WERI-Rb-1 (cell line): ENCODE results near the gene ALOX5.

Source experiments
- DNase-seq: peaks from one replicate; pipeline ENCODE4 v3.0.0-alpha.2; 2020
- H3K27ac ChIP-seq: fragments of 250-450 bp; sonication (Bioruptor Pico); 2 replicates; pipeline ENCODE4 v1.5.1; 2020; ENCODE audit warnings: mild to moderate bottlenecking, moderate library complexity
- H3K27me3 ChIP-seq: fragments of 250-450 bp; sonication (Bioruptor Pico); 2 replicates; pipeline ENCODE4 v1.5.1; 2021; ENCODE audit warnings: mild to moderate bottlenecking, low read depth, moderate library complexity; ENCODE audit not compliant: insufficient read depth, severe bottlenecking
- H3K36me3 ChIP-seq: fragments of 250-450 bp; sonication (Bioruptor Pico); 2 replicates; pipeline ENCODE4 v1.5.1; 2020; ENCODE audit warnings: mild to moderate bottlenecking, moderate library complexity
- H3K4me3 ChIP-seq: 2 replicates; pipeline ENCODE4 v1.5.1; 2011; ENCODE audit warnings: low read depth, mild to moderate bottlenecking, control low read depth, low read length
- H3K9me3 ChIP-seq: fragments of 250-450 bp; sonication (Bioruptor Pico); 2 replicates; pipeline ENCODE4 v1.5.1; 2021; ENCODE audit warnings: mild to moderate bottlenecking, moderate library complexity; ENCODE audit not compliant: severe bottlenecking
- CTCF ChIP-seq: IDR thresholded peaks from 2 replicates; pipeline ENCODE4 v1.5.1; 2011; ENCODE audit warnings: low read depth, mild to moderate bottlenecking, control low read depth, inconsistent platforms, low read length

The ALOX5 gene

GRCh38 chr10:45417746-45418145 is 43.7 kb downstream of the ALOX5 start:
- DNase-seq: no peak
- H3K27ac ChIP-seq: no peak overlapping the region

DNA sequence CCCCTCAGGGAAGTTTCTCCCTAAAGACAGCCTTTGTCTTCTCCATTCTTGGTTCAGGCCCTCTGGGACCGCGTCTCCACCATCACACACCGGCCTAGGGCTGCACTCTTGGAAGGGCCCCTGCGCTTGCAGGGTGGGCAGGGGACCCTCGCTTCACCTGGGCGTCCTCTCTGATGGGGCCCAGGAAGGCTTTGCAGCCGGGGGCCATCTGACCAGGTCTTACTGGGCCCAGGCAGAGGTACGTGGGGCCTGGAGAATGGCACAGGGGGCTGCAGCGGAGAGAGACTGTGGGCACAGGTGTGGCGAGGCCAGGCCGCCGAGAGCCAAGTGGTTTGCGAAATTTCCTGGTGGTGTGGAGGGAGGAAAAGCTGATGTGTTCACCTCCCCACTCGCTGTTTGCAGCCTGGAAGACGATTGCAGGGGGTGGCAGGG is 44.4 kb downstream of the ALOX5 start:
- DNase-seq: no peak
- H3K4me3 ChIP-seq: no peak overlapping the region
- no peak for TF ChIP-seq CTCF
- H3K27ac ChIP-seq: no peak overlapping the region
- no peaks in the 10 kb centered on the region for H3K9me3 ChIP-seq
- H3K36me3 ChIP-seq: no peaks in the 10 kb centered on the region
- no peaks in the 10 kb centered on the region for H3K27me3 ChIP-seq

More at GRCh38 chr10:45417746-45418145, 43.7 kb downstream of the ALOX5 start:
- Histone ChIP-seq H3K27me3 (no peaks in the 10 kb centered on the region), H3K36me3 (no peaks in the 10 kb centered on the region), H3K4me3 (no peak overlapping the region), H3K9me3 (no peaks in the 10 kb centered on the region)
- no peak for TF ChIP-seq CTCF

DNA sequence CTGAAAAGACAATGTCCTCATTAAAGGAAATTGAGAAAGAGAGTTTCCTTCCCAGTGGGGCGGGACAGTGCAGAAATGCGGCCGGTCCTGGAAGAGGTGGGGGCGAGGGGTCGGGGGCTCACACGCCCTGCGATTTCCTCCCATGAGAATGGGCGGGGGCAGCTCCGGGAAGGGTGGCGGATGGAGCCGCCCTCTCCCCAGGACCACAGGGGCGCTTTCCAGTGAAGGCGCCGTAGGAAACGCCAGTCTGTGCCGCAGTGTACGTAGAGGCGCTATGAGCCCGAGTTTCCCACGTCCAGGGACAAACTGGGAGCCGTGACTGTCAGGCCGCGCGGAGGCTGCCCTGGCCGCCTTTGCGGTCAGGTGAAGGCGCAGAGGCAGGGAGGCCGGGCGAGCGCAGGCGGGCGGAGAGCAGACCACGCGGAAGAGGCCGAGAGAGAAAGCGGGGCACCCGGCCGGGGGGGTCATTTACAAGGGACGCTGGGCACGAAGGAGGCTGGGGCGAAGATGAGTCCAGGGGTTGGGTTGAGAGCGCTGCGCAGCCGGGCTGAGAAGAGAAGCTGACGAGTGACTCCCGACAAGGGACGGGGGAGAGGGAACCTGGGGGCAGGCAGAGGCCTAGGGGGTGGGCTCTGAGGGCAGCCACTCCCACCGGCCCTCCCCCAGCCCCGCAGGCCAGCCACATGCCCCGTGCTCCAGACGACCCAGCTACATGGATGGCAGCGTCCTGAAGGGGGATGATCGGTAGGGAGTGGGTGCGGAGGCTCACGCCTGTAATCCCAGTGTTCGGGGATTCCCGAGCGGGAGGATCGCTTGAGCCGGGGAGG is 45.0 kb downstream of the ALOX5 start:
- DNase-seq: no peak
- Histone ChIP-seq H3K27me3 (no peaks in the 10 kb centered on the region), H3K27ac (no peak overlapping the region), H3K36me3 (no peaks in the 10 kb centered on the region), H3K9me3 (no peaks in the 10 kb centered on the region), H3K4me3 (no peak overlapping the region)
- TF ChIP-seq CTCF: no peak

GRCh38 chr10:45419676-45420025 is 45.6 kb downstream of the ALOX5 start:
- H3K9me3 ChIP-seq: no peaks in the 10 kb centered on the region
- no peak overlapping the region for H3K27ac ChIP-seq
- no peak for TF ChIP-seq CTCF
- DNase-seq: no peak
- H3K36me3 ChIP-seq: no peaks in the 10 kb centered on the region
- no peaks in the 10 kb centered on the region for H3K27me3 ChIP-seq
- H3K4me3 ChIP-seq: no peak overlapping the region

DNA sequence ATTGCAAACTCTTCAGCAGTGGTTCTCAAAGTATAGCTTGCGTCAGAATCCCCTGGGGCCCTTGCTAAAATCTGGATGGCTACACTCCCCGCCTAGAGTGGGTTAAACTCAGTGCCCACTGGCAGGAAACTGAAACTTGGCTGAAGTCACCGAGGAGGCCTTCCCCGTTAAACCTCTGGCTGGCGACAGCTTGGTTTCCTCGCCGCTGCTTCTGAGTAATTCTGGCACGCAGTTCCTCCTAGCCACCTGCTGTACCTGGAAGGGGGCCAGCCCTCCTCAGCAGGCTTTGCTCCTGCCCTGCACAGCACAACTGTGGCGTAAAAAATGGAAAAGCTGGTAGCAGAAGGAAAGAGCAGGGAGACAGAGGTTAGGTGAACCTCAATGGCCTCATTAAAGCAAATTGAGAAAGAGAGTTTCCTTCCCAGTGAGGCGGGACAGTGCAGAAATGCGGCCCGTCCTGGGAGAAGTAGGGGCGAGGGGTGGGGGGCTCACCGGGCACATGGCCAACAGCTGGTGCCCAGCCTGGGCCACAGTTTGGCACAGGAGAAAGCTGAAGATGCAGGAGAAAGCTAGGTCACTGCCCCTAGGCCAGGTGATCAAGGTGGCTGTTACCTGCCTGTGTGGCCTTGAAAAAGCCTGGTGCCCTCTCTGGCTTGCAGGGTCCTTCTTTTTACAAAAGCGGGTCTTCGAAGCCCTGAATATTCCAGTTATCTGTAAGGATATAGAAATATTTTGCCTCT is 46.6 kb downstream of the ALOX5 start:
- Histone ChIP-seq H3K27ac (no peak overlapping the region), H3K4me3 (no peak overlapping the region)
- no peak for DNase-seq

More for the DNA sequence above, 46.6 kb downstream of the ALOX5 start:
- no peak for TF ChIP-seq CTCF
- no peaks in the 10 kb centered on the region for H3K36me3 ChIP-seq
- no peaks in the 10 kb centered on the region for H3K27me3 ChIP-seq
- no peaks in the 10 kb centered on the region for H3K9me3 ChIP-seq
